Brain microvascular endothelial cell (primary cell): Measurements from ENCODE around the gene ENO3.

Source experiments
- DNase-seq: peaks from one replicate; pipeline ENCODE4 v3.0.0-alpha.2; 2020
- H3K27ac ChIP-seq: fragments of 250-450 bp; sonication (Bioruptor Pico); 2 replicates; pipeline ENCODE4 v1.5.1; 2020; ENCODE audit warnings: mild to moderate bottlenecking, moderate library complexity
- H3K27me3 ChIP-seq: fragments of 250-450 bp; sonication (Bioruptor Pico); replicated peaks from 2 replicates; pipeline ENCODE4 v1.5.1; 2020; ENCODE audit warnings: mild to moderate bottlenecking
- H3K36me3 ChIP-seq: fragments of 250-450 bp; sonication (Bioruptor Pico); replicated peaks from 2 replicates; pipeline ENCODE4 v1.5.1; 2020; ENCODE audit warnings: mild to moderate bottlenecking
- H3K4me3 ChIP-seq: 2 replicates; pipeline ENCODE4 v1.5.1; 2011; ENCODE audit warnings: low read depth, mild to moderate bottlenecking, control low read depth, low read length, moderate library complexity
- in situ Hi-C: cut with HindIII; loops from 2 replicates; pipeline ENCODE4 v1.10.0; 2017; ENCODE audit warnings: low sequenced_read_pairs, low pct_ligation_motif_present
- TF ChIP-seq, protein P1 (sequence below): IDR thresholded peaks from 2 replicates; pipeline ENCODE4 v1.5.1; 2011; ENCODE audit warnings: low read depth, mild to moderate bottlenecking, moderate library complexity, low read length, control low read depth, inconsistent platforms; ENCODE audit errors: missing control alignments

ENO3 gene

DNA sequence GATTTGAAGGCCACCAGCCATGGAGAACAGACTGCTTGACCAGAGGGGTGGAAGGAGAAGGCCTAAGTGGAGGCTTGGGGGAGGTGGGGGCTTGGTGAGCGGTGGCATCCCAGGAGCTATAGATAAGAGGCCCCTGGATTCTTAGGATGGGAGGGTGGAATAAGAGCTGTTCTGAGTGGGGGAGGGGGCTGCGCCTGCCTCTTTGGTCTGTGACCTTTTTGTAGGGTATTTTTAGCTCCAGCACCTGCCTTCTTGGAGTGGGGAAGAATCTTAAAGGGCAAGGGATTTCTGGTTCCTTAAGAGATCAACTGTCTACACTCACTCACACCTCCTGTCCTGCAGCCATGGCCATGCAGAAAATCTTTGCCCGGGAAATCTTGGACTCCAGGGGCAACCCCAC, 567 bp downstream of the ENO3 start:
- TF ChIP-seq, protein P1, sequence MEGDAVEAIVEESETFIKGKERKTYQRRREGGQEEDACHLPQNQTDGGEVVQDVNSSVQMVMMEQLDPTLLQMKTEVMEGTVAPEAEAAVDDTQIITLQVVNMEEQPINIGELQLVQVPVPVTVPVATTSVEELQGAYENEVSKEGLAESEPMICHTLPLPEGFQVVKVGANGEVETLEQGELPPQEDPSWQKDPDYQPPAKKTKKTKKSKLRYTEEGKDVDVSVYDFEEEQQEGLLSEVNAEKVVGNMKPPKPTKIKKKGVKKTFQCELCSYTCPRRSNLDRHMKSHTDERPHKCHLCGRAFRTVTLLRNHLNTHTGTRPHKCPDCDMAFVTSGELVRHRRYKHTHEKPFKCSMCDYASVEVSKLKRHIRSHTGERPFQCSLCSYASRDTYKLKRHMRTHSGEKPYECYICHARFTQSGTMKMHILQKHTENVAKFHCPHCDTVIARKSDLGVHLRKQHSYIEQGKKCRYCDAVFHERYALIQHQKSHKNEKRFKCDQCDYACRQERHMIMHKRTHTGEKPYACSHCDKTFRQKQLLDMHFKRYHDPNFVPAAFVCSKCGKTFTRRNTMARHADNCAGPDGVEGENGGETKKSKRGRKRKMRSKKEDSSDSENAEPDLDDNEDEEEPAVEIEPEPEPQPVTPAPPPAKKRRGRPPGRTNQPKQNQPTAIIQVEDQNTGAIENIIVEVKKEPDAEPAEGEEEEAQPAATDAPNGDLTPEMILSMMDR = no peak
- DNase-seq = no peak
- Histone ChIP-seq H3K27ac (no peak overlapping the region), H3K4me3 (no peak overlapping the region), H3K27me3 (no peaks in the 10 kb centered on the region), H3K36me3 (peaks cover 16% of the 10 kb centered on the region)
- in situ Hi-C loops = no loop called here

DNA sequence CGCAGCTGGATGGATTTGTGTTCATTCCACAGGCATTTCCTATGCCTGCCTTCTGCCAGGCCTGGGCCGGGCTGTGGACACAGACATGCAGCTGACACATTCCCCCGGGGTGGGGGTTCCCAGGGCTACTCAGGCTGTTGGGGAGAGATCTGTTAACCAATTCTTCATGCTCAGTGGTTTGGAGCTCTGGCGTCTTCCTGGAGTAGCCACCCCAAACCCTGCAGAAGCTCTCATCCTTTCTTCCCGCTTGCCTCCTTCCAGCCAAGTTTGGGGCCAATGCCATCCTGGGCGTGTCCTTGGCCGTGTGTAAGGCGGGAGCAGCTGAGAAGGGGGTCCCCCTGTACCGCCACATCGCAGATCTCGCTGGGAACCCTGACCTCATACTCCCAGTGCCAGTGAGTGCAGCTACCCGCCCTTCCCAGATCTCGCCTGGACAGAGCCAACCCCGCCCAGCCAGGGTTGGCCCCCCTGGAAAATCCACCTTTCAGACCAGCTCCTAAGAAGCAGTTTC, 2.6 kb downstream of the ENO3 start:
- H3K27me3 ChIP-seq = no peaks in the 10 kb centered on the region
- DNase-seq = peak; percentile 60
- H3K4me3 ChIP-seq = no peak overlapping the region
- in situ Hi-C loops = no loop called here
- TF ChIP-seq, protein P1 = no peak
- H3K36me3 ChIP-seq = no peaks in the 10 kb centered on the region
- H3K27ac ChIP-seq = peak overlapping the region; percentile 43

DNA sequence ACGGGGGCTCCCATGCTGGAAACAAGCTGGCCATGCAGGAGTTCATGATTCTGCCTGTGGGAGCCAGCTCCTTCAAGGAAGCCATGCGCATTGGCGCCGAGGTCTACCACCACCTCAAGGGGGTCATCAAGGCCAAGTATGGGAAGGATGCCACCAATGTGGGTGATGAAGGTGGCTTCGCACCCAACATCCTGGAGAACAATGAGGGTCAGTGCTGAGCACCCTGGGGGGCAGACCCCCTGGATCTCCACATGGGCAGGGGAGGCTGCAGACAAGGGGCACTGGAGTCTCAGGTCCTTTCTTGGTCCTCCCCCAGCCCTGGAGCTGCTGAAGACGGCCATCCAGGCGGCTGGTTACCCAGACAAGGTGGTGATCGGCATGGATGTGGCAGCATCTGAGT, 4.2 kb downstream of the ENO3 start:
- TF ChIP-seq, protein P1 = no peak
- in situ Hi-C loops = no loop called here

GRCh38 chr17:4956493-4957061, 5.7 kb downstream of the ENO3 start:
- Histone ChIP-seq H3K27me3 (no peaks in the 10 kb centered on the region), H3K4me3 (no peak overlapping the region), H3K27ac (no peak overlapping the region), H3K36me3 (peaks cover 14% of the 10 kb centered on the region)
- TF ChIP-seq, protein P1 = peak; percentile 39
- DNase-seq = no peak
- in situ Hi-C loops = no loop called here

More for the DNA sequence above, 4.2 kb downstream of the ENO3 start:
- Histone ChIP-seq H3K4me3 (no peak overlapping the region), H3K36me3 (peaks cover 12% of the 10 kb centered on the region), H3K27me3 (no peaks in the 10 kb centered on the region), H3K27ac (no peak overlapping the region)
- DNase-seq = no peak

DNA sequence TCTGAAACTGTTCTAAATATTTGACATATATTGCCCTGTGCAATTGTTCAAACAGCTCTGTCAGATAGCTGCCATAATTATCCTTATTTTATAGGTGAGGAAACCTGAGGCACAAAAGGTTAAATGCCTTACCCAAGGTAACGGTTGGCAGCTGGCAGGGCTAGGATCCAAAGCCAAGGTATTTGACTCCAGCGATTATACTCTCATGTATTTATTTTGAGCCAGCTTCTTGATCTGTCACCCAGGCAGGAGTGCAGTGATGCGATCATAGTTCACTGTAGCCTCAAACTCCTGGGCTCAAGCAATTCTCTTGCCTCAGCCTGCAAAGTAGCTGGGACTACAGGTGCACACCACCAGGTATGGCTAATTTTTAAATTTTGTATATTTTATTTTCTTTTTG, 7.2 kb downstream of the ENO3 start:
- TF ChIP-seq, protein P1 = no peak
- DNase-seq = no peak
- no peak overlapping the region for H3K4me3 ChIP-seq
- in situ Hi-C loops = no loop called here
- peaks cover 14% of the 10 kb centered on the region for H3K36me3 ChIP-seq
- no peaks in the 10 kb centered on the region for H3K27me3 ChIP-seq
- no peak overlapping the region for H3K27ac ChIP-seq
